Central memory CD4-positive, alpha-beta T cell (primary cell): ENCODE measurements around the gene RAC2.

ENCODE experiments used
- DNase-seq: peaks from one replicate; pipeline ENCODE4 v3.0.0; 2022

RAC2 gene

DNA sequence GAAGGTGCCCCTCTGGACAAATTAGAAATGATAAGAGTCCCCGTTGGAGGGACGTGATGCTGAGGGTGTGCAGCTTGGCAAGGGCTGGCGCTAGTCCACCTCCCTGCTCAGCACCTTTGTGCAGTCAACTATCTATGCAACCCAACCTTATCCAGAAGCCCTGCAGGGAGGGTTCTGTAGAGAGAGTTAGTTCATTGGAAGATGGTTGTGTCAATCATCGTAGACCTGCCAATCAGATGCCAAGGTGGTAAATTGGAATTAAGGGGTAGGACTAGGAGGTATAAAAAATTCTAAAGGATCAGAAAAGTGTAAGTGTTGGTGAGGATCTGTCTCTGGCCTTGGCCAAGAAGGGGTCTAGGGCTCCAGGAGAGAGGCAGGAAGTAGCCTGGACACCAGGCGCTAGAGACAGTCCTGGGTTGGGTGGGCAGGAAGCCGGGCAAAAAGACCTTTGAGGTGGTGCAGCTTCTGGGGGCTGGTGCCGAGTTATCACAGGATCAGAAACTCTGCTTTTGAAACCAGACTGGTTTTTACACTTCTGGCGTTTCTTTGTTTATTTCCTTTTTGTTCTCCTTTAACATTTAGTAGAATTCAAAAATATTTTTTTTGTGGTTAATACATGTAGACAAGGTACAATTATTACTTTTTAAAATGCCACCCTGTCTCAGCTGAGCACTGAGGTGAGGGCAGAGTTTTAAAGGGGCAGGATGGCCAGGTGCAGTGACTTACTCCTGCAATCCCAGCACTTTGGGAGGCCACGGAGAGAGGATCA is 57.7 kb downstream of the RAC2 start:
- peak; percentile 69 for DNase-seq

GRCh38 chr22:37185646-37186227 is 58.3 kb downstream of the RAC2 start:
- DNase-seq, result no peak

DNA sequence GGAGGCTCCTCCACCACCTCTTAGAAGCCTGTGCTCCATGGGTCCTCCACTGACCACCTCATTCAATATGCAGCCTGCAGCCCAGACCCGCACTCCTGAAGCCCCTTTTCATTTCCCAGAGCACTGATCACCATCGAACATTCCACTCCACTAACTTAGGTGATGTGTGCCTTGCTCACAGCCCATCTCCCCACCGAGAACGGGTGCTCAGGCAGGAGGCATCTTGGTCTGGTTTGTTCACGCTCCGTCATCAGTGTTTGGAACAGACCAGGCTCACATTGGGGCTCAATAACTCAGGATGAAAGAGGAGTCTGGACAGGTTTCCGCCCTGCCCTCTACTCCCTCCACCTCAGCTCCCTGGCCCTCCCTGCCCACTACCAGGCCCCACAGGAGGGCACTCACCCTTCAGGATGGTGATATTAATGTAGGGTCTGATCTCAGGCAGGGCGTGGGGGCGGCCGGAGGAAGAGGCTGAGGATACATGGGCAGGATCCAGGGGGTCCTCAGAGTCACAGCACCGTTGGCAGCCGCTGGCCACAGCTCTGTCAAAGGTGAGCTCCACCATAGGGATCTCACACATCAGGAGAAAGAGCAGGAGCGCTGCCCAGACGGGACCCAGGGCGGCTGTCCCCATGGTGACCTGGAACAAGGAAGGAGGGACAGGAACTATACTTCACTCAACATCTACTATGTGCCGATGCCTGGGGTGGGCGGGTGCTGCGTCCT is 59.1 kb downstream of the RAC2 start:
- no peak for DNase-seq

DNA sequence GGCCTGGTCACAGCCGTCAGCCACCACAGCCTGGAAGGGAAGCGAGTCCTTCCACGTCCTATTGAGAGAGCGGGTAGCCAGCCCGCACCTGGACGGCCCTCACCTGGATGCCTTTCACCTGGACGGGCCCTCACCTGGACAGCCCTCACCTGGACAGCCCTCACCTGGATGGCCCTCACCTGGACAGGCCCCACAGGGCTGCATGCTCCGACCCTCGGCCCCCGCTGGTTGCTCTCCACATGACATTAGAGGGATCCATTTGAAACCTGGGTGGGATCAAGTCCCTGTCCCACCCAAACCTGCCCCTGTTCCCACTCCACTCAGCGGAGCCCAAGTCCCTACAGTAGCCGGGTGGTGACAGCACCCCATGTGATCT is 59.7 kb downstream of the RAC2 start:
- no peak for DNase-seq

DNA sequence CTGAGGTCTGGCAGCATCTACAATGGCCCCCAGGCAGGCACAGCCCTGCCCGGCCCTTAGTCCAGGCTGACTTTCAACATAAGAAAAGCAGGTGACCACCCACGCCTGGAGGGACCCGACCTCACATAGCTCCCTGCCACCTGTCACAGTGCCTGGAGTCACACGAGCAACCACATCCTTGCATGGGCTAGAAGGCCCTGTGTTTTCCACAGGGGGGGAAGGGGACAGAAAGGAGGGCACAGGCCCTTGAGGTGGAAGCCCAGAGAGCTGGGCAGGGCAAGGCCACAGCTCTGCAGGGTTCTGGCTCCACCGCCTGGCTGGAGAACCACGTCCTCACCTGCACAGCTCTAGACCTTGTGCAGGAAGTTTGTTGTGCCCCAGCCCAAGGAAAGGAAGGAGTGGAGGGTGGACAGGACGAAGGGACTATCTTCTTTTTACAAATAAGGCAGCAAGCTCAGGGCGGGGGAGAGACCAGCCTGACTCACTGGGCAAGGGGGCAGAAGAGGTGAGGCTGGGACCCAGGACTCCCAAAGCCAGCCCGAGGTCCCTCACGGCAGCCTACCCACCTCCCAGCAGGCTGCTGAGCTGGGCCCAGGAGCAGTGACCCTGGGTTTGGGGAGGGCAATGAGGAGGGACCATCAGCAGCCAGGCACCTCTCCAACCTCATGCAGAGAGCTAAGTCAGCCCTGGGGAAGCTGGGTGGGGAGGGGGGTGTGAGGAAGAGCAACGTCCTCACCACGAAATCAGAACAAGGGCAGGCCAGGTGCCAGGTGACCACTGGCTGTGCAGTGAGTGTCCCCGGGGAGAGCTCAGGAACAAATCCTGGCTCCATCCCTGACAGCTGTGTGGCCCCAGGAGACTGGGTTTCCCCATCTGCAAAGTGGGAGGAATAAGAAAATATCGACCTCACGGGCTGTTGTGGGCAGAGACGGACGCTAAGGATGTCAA is 60.4 kb downstream of the RAC2 start:
- no peak for DNase-seq

GRCh38 chr22:37182949-37183245 is 61.2 kb downstream of the RAC2 start:
- no peak for DNase-seq

DNA sequence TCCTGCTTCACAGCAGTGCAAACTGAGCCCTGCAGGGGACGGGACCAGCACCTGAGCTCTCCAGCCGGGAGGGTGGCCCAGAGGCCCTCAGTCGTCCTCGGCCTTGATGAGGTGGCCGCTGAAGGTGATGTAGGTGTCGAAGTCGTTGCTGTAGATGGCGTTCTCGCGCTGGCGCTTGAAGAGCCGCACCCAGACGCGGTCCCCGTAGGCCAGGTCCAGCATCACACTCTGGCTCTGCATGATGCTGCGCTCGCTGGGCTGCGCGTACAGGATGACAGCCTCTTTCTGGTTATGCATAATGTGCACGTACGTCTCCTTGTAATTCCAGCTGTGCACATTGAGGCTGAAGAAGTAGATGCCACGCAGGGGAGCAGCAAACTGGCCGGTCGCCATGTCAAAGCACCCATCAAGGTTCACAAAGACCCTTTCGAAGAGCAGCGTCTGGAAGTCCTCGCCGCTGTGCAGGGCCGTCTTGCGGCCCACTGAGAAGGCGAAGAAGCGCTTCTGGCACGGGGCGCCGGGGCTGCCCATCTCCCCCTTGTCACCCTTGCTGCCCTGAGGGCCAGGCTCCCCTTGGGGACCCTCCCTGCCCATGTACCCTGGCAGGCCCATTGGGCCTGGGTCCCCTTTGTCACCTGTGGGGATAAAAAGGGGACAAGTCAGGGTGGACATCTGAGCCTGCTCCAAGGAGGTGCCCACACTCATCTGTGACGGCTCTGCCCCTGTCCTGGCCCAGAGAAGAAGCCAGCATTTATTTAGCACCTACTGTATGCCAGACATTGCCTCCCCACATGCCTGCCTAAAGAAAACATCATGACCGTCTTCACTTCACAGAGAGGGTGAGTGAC is 61.7 kb downstream of the RAC2 start:
- DNase-seq, result no peak

GRCh38 chr22:37181681-37182080 is 62.4 kb downstream of the RAC2 start:
- DNase-seq, result no peak

DNA sequence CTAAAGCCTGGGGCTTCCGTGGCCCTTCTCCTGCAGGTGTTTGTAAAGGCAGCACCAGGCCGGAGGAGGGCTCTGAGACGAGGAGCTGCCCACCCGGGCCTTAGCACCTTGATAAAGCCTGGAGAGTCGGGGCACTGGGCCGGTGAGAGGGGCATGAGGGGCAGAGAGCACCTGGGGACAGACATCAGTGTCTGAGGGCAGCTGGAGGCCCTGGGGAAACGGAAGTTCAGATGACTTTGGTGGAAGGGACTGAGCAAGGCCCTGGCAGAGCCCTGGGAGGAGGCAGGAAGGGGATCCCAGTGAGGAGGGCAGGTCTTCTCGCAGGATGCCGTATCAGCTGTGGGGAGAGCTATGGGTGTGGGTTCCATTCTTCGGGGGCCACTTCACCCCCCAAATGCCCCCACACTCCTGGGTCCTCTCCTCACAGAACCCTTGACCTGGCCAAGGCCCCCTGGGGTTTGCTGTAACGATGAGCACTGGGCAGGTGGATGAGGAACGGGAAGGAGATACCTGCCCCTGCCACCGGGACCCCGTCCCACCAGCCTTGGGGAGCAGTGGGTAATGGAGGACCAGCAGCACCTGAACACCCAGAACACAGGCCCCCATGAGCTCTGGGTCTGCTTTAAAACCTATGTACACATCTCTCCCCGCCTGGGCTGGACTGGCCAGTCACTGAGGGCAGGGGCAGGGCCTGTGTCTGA is 63.4 kb downstream of the RAC2 start:
- no peak for DNase-seq

DNA sequence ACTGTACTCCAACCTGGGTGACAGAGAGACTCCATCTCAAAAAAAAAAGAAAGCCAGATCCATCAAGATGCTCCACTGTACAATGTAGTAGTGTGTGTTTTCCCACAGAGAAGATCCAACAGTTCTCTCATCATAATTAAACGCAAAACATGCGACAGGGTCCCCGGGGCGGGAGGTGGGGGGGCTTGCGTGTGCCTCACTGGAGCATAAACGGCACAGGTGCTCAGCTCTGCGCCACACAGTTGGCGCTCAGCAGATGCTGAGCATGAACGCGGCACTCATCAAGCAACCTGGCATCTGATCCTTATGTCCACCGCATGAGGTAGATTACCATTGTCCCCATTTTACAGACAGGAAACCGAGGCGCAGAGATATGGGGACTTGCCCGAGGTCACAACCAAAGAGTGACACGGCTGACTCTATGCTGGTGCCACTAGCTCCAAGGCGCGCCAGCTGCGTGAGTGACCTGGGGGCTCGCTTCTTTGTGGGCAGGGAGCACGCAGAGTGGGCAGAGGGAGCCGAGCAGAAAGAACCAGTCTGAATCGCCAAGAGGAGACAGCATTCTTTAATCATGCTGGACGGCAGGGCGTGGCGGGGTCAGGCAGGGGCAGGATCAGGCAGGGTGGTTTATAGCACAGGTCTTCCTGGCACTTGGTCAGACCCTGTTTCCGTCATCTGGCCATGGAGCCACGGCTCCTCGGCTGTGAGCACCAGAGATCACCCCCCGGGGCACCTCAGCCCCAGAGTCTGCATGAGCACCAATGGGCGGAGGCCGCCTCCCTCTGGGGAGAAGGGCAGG is 64.2 kb downstream of the RAC2 start:
- DNase-seq, result no peak

GRCh38 chr22:37179126-37179470 is 65.0 kb downstream of the RAC2 start:
- DNase-seq, result no peak

GRCh38 chr22:37178350-37179125 is 65.5 kb downstream of the RAC2 start:
- DNase-seq, result no peak

DNA sequence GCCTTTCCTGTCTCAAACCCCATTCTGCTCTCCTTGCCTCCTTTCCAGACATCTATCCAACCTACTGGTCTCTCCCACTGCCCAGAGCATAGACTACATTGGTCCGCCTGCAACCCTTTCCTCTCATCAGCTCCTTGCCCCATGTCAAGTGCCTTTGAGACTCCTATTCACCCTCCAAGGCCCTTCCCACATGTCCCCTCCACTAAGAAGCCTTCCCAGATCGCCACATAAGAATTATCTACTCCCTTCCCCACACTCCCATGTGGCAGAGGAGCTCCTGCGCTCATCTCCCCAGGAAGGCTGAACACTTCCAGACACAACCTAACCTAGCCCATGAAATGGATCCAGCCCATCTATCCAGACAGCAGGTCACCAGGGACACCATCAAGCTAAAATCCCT is 66.3 kb downstream of the RAC2 start:
- DNase-seq, result no peak

GRCh38 chr22:37177221-37177620 is 66.8 kb downstream of the RAC2 start:
- no peak for DNase-seq

DNA sequence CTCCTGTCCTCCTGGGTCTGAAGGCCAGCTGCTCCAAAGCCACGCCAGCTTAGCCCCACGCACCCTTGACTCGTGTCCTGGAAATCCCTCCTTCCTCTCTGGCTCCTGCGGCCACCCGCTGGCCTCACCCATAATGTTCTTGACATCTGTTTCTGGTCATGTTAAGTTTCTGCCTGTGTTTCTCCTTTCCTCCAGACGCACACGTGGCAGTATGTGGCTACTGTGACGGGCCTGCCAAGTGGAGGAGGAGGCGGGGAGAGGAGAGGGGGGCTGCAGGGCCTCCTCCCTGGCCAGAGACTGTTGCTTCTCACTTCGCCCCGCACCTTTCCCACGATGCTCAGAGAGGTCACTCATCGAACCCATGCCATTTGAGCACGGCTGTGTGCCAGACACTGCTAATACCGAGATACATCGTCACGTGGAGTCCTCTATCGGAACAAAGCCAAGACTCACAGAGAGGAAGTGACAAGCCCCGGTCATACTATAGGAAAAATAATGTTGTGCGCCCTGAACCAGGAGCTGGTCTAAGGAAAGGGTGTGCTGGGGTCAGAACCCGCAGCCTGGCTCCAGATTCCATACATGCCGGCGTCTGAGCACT is 67.5 kb downstream of the RAC2 start:
- no peak for DNase-seq

GRCh38 chr22:37175414-37176281 is 68.4 kb downstream of the RAC2 start:
- no peak for DNase-seq
